ENCODE data around the gene GIPC2.

Gene GIPC2

GRCh38 chr1:78096017-78096416 lies 50.3 kb downstream of the GIPC2 start:
- H3K27ac ChIP-seq (ENCODE audit: low read depth, low read length), result no peak overlapping the region
- H3K4me3 ChIP-seq (ENCODE audit: low read length), result no peak overlapping the region
- no peak overlapping the region for H3K4me2 ChIP-seq (ENCODE audit: low read length)
- no peaks in the 10 kb centered on the region for H3K4me1 ChIP-seq (ENCODE audit: control insufficient read depth, low read length)
- H3K36me3 ChIP-seq (ENCODE audit: control insufficient read depth, low read length), result no peaks in the 10 kb centered on the region
- no peak for TF ChIP-seq CTCF (IDR thresholded peaks at IDR 0.05; ENCODE audit: low read depth, low read length, poor library complexity, severe bottlenecking)
- no peak for TF ChIP-seq EZH2phosphoT487 (IDR thresholded peaks at IDR 0.05; ENCODE audit: borderline replicate concordance, low read length)
- H3K9me3 ChIP-seq (ENCODE audit: control insufficient read depth, insufficient read depth, low read length), result no peaks in the 10 kb centered on the region
- no peaks in the 10 kb centered on the region for H3F3A ChIP-seq (ENCODE audit: control insufficient read depth, insufficient read depth)
- no peaks in the 10 kb centered on the region for H4K20me1 ChIP-seq (ENCODE audit: control insufficient read depth, insufficient read depth, low read depth, low read length)
- no peaks in the 10 kb centered on the region for H3K9me2 ChIP-seq (replicated peaks; ENCODE audit: control insufficient read depth, low read length)
- H3K79me2 ChIP-seq (ENCODE audit: control insufficient read depth, low read length), result no peaks in the 10 kb centered on the region
- peaks cover 8% of the 10 kb centered on the region; the same call in 1 of the 2 replicates for H3K27me3 ChIP-seq (ENCODE audit: control insufficient read depth, low read length)

GRCh38 chr1:78096976-78097375 lies 51.2 kb downstream of the GIPC2 start:
- H3K4me1 ChIP-seq (ENCODE audit: control insufficient read depth, low read length), result no peaks in the 10 kb centered on the region
- H3K9me2 ChIP-seq (replicated peaks; ENCODE audit: control insufficient read depth, low read length), result no peaks in the 10 kb centered on the region
- H3K9me3 ChIP-seq (ENCODE audit: control insufficient read depth, insufficient read depth, low read length), result no peaks in the 10 kb centered on the region
- no peaks in the 10 kb centered on the region for H4K20me1 ChIP-seq (ENCODE audit: control insufficient read depth, insufficient read depth, low read depth, low read length)
- no peak overlapping the region for H3K27ac ChIP-seq (ENCODE audit: low read depth, low read length)
- peaks cover 10% of the 10 kb centered on the region; the same call in 1 of the 2 replicates for H3K27me3 ChIP-seq (ENCODE audit: control insufficient read depth, low read length)
- no peaks in the 10 kb centered on the region for H3F3A ChIP-seq (ENCODE audit: control insufficient read depth, insufficient read depth)
- no peak overlapping the region for H3K4me2 ChIP-seq (ENCODE audit: low read length)
- no peaks in the 10 kb centered on the region for H3K36me3 ChIP-seq (ENCODE audit: control insufficient read depth, low read length)
- TF ChIP-seq CTCF (IDR thresholded peaks at IDR 0.05; ENCODE audit: low read depth, low read length, poor library complexity, severe bottlenecking), result no peak
- no peak for TF ChIP-seq EZH2phosphoT487 (IDR thresholded peaks at IDR 0.05; ENCODE audit: borderline replicate concordance, low read length)
- H3K79me2 ChIP-seq (ENCODE audit: control insufficient read depth, low read length), result no peaks in the 10 kb centered on the region
- H3K4me3 ChIP-seq (ENCODE audit: low read length), result no peak overlapping the region

- Histone ChIP-seq H3F3A (ENCODE audit: control insufficient read depth, insufficient read depth) (no peaks in the 10 kb centered on the region), H3K4me3 (ENCODE audit: low read length) (no peak overlapping the region), H3K9me2 (replicated peaks; ENCODE audit: control insufficient read depth, low read length) (no peaks in the 10 kb centered on the region), H3K27me3 (ENCODE audit: control insufficient read depth, low read length) (peaks cover 13% of the 10 kb centered on the region), H3K79me2 (ENCODE audit: control insufficient read depth, low read length) (no peaks in the 10 kb centered on the region), H3K27ac (ENCODE audit: low read depth, low read length) (no peak overlapping the region), H3K4me1 (ENCODE audit: control insufficient read depth, low read length) (no peaks in the 10 kb centered on the region), H3K4me2 (ENCODE audit: low read length) (no peak overlapping the region), H3K36me3 (ENCODE audit: control insufficient read depth, low read length) (no peaks in the 10 kb centered on the region), H3K9me3 (ENCODE audit: control insufficient read depth, insufficient read depth, low read length) (no peaks in the 10 kb centered on the region), H4K20me1 (ENCODE audit: control insufficient read depth, insufficient read depth, low read depth, low read length) (no peaks in the 10 kb centered on the region)
- TF ChIP-seq EZH2phosphoT487 (IDR thresholded peaks at IDR 0.05; ENCODE audit: borderline replicate concordance, low read length) (no peak), CTCF (IDR thresholded peaks at IDR 0.05; ENCODE audit: low read depth, low read length, poor library complexity, severe bottlenecking) (no peak)
These were observed 55.3 kb downstream of the GIPC2 start for GRCh38 chr1:78101051-78101450.

- no peak overlapping the region for H3K27ac ChIP-seq (ENCODE audit: low read depth, low read length)
- no peak for TF ChIP-seq EZH2phosphoT487 (IDR thresholded peaks at IDR 0.05; ENCODE audit: borderline replicate concordance, low read length)
- TF ChIP-seq CTCF (IDR thresholded peaks at IDR 0.05; ENCODE audit: low read depth, low read length, poor library complexity, severe bottlenecking), result no peak
- H3K27me3 ChIP-seq (ENCODE audit: control insufficient read depth, low read length), result peaks cover 13% of the 10 kb centered on the region
- H3K4me2 ChIP-seq (ENCODE audit: low read length), result no peak overlapping the region
- no peaks in the 10 kb centered on the region for H4K20me1 ChIP-seq (ENCODE audit: control insufficient read depth, insufficient read depth, low read depth, low read length)
- H3K79me2 ChIP-seq (ENCODE audit: control insufficient read depth, low read length), result no peaks in the 10 kb centered on the region
- no peaks in the 10 kb centered on the region for H3K36me3 ChIP-seq (ENCODE audit: control insufficient read depth, low read length)
- no peaks in the 10 kb centered on the region for H3K9me3 ChIP-seq (ENCODE audit: control insufficient read depth, insufficient read depth, low read length)
- H3K4me1 ChIP-seq (ENCODE audit: control insufficient read depth, low read length), result no peaks in the 10 kb centered on the region
- H3F3A ChIP-seq (ENCODE audit: control insufficient read depth, insufficient read depth), result no peaks in the 10 kb centered on the region
- H3K4me3 ChIP-seq (ENCODE audit: low read length), result no peak overlapping the region
- no peaks in the 10 kb centered on the region for H3K9me2 ChIP-seq (replicated peaks; ENCODE audit: control insufficient read depth, low read length)
These were observed 55.7 kb downstream of the GIPC2 start for GRCh38 chr1:78101514-78101913.
